ENCODE measurements around the gene HIGD1A.

Gene HIGD1A

GRCh38 chr3:42736081-42736480 lies 68.2 kb downstream of the HIGD1A start:
- DNase-seq = no peak

- DNase-seq = no peak
Measured at GRCh38 chr3:42735615-42736014, 68.7 kb downstream of the HIGD1A start.

GRCh38 chr3:42735019-42735418 lies 69.3 kb downstream of the HIGD1A start:
- DNase-seq = peak in 2 of 56 donors; percentile 29 to 39

GRCh38 chr3:42734263-42734860 lies 69.9 kb downstream of the HIGD1A start:
- DNase-seq = peak in 5 of 56 donors; percentile 40 to 70 (median 47)

GRCh38 chr3:42733501-42734262 lies 70.6 kb downstream of the HIGD1A start:
- DNase-seq = peak in 52 of 56 donors; percentile 34 to 92 (median 72)

All from nucleus accumbens (tissue), 56 donors.